Erythroblast (primary cell): Measurements from ENCODE around the gene CTNNA2.

Experiments
- GATA1 ChIP-seq: IDR thresholded peaks from 2 replicates; pipeline ENCODE4 v1.6.1; 2011; ENCODE audit warnings: low read depth, mild to moderate bottlenecking, control low read depth, low read length, moderate library complexity
- POLR2A ChIP-seq: IDR thresholded peaks from 2 replicates; pipeline ENCODE4 v1.6.1; 2011; ENCODE audit warnings: mild to moderate bottlenecking, low read length

DNA sequence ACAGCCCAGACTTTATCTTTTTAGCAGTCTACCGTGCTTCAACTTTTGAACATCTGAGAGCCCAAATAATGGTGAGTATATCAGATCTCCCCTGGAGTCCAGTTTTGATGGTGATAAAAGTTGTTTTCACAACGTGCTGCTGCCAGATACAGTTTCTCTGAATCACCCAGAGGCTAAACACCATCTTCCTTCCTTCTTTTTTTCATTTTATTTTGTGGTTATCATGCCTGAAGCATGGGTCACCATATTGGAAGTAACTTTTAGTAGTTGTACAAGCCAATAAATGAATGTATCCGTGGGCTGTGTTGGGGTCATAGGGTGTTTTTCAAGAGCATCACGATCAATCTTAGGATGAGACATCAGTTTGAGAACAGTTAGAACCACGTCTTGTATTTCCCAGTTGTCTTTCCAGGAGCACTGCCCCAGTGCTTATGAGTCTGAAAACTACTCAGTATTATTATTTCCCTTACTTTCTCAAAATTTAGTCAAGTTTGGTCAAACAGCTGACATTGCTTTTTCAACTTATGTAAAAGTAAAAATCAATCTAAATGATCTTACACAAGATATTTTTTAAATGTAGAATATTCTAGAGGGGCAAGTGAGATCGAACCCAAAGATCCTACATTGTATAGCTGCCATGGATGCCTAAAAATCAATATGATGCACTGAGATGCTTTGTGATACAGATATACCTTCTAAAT lies 311.4 kb downstream of the CTNNA2 start:
- TF ChIP-seq POLR2A, result no peak
- no peak for TF ChIP-seq GATA1
